Midbrain (tissue), 1 donor: ENCODE data around the gene PACSIN3.
"Not testable (repeated sequence)": the region's sequence is repeated elsewhere in the genome, so short reads cannot be mapped to it uniquely, and the experiment has no call there.

Experiments used
- DNase-seq: peaks from one replicate; lab custom pipeline; 2025; lab: John Stamatoyannopoulos, UW

Gene PACSIN3

DNA sequence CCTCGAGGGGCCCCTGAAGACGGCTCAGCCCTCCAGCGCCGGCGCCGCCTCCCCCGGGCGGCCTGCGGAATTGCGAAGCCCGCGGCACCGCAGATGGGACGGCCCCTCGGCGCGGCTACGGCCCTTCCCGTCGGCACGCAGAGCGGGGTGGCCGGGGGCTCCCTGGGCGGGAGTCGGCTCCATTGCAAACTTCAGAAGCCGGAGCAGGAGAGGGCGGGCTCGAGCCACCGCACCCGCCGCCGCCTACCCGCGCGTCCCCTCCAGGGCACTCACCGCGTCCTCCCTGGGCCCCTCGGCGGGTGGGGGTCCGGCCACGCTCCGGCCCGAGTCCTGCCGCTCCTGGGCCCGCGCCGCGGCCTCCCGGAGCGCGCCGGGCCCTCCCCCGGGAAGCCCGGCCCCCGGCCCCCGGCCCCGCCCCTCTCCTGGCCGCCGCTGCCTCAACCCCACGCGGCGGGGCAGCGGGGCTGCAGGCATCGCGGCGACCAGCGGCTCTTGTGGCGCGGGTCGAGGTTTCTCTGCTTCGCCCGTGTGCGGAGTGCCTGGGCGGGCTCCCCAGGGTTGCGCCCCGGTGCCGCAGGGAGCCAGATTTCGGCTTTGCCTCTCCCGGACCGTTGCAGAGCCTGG is at the start of gene PACSIN3:
Gene PACSIN3, minus strand, starts transcription at position 359 of the 624 bp plus-strand sequence. CDS start 3,707 bp downstream, outside the sequence.
- DNase-seq = no peak

DNA sequence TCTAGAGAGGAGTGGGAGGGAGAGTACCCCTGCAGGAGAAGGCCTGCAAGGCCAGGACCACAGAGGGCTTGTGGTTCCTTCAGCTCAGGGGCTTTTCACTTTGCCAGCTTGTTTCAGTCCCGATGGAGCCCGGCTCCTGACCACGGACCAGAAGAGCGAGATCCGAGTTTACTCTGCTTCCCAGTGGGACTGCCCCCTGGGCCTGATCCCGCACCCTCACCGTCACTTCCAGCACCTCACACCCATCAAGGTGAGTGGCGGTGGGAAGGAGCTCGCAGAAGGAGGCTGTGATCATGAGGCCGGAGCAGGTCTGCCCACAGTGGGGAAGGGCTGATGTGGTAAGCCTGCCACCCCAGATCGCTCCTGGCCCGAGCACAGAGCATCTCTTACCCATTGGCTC is 48.9 kb upstream of the PACSIN3 start:
- DNase-seq = no peak

DNA sequence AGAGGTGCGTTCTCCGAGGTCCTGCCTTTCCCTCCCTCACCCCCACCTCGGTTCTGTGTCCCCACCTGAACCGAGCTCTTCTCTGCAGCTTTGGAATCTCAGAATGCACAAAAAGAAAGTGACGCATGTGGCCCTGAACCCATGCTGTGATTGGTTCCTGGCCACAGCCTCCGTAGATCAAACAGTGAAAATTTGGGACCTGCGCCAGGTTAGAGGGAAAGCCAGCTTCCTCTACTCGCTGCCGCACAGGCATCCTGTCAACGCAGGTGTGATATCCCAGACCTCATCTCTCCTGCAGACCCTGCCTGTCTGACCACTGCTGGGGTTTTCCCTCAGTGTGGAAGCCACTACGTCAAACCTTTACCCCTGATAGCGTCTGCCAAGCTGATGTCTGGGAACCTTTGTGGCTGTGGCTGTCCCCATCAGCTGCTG is 48.5 kb upstream of the PACSIN3 start:
- DNase-seq = no peak

DNA sequence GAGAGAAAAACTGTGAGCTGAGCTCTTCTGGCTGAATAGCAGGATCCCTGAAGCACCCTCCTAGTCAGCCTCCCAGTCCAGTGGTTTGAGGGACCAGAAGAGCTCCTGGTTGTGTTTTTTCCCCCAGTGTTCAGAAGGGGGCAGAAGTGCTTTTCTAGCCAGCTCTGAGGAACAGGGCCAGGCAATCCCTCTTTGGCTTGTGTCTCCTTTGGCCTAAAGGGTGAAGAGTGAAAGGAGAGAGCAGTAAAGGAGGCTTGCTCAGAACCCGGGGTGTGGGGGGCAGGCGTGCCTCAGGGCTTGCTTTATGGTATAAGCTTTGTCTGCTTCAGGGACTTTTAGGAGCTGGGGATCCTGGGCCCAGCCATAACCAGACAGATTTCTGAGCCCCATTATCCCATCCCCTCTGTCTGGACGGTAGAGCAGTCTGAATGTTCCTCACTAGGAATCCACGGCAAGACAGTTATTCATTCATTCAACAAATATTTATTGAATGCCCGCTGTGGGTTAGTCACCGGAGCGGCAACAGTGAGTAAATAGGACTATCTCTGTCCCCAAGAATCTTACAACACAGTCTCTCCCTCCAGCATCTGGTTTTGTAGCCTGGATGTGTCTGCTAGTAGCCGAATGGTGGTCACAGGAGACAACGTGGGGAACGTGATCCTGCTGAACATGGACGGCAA is 47.9 kb upstream of the PACSIN3 start:
- peak; percentile 19 for DNase-seq

DNA sequence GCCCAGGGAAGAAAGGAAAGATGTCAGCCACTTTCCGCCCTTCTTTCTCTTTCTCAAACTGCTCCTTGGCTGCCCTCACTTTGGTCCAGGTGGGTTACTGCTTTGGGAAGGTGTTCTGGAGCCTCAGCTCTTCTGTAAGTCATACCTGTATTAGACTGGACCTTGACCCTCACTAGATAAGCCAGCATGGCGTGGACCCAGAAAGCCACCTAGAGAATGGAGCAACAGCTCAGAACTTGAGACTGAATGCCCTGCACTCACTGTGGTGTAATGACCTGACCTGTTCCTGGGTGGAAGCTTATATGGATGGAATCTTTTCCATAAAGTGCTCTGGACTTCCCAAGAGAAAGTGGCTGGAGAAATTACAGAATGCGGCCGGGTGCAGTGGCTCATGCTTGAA is 46.8 kb upstream of the PACSIN3 start:
- DNase-seq = no peak

DNA sequence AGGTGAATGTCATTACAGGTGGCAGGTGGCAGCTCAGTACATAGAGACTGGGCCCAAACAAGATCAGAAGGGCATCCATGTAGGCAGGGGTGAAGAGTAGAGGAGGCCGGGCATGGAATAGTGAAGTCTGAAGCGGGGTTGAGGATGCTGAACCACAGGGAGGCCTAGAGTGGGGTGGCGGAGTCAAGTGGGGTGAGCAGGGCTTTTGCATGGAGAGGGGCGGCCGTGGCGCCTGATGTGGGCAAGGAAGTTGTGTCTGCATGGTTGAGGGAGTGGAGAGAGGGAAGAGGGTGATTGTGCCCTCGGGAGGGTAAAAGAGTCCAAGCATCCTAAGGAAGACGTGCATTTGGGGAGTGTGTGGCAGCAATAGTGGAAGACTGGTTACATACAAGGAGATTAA is 42.9 kb upstream of the PACSIN3 start:
- no peak for DNase-seq

DNA sequence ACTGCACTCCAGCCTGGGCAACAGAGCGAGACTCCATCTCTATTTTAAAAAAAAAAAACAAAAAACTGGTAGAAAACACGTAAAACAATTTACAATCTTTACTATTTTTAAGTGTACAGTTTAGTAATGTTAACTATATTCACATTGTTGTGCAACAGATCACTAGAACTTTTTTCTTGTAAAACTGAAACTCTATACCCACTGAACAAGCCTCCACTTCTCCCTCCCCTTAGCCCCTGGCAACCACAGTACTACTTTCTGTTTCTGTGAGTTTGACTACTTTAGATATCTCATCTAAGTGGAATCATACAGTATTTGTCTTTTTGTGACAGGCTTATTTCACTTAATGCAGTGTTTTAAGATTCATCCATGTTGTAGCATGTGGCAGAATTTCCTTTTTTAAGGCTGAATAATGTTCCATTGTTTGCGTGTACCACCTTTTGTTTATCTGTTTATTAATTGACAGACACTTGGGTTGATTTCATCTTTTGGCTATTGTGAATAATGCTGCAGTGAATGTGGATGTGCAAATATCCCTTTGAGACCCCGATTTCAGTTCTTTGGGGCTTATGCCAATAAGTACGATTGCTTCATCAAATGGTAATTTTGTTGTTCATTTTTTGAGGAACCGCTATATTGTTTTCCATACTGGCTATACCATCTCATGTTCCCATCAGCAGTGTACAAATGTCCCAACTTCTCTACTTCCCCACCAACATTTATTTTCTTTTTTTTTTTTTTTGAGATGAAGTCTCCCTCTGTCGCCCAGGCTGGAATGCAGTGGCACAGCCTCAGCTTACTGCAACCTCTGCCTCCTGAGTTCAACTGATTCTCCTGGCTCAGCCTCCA is 39.5 kb upstream of the PACSIN3 start:
- DNase-seq = no peak

DNA sequence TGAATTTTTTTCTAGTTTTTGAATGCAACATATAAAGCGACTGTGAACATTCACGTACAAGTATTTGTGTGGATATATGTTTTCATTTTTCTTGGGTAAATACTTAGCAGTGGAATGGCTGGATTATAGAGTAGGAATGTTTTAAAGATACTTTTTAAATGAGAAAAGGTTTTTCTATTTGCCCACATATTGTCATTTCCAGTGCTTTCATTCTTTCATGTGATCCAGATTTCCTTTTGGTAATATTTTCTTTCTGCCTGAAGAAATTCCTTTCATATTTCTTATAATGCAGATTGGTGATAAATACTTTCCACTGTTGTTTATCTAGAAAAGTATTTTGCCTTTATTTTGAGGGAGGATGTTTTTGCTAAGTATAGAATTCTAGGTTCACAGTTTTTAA is 36.5 kb upstream of the PACSIN3 start:
- DNase-seq = no peak

DNA sequence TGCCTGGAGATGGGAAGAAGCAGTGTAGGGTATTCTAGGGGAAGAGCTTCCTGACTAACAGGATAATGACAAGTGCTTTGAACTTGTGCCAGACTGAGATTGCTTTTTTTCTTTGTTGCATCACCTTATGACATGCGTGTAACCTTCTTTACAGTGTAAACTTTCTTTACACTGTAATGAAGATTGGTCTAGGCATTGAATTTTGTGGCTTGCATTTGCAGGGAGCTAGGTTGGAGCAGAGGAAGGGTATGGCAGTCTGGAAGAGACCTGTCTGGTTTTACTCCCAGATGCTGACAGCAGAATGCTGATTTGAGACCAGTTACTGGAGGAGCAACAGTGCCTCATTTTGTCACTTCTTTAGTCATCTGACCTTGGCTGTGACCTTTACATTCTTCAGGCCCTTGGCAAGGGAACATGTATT is 34.2 kb upstream of the PACSIN3 start:
- DNase-seq = no peak

DNA sequence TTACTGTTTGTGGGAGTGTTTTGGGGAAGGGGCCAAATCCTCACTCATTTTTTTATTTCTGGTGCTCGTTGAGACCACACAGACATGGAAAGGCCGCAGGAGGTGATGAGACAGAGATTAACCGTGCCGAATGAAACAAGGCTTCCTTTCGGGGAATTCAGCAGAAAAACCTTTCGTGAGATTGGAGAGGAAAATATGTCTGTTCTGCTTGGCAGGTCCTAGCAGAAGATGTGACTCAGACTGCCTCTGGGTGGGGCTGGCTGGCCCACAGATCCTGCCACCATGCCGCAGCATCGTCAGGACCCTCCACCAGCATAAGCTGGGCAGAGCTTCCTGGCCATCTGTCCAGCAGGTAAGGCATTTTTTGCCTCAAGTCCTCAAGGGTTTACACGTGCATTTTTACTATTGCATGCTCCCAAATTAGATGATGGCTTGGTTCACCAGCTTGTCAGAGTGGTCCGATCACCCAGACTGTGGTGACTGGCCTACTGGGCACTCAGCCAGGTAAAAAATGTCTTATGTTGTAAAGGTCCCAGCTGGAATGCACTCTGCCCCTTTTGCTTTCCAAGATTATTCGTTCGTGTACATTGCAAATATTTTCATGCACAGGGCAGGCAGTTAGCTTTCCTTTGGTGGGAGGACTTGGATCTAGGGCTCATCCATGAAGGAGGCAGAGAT is 30.0 kb upstream of the PACSIN3 start:
- DNase-seq = no peak

DNA sequence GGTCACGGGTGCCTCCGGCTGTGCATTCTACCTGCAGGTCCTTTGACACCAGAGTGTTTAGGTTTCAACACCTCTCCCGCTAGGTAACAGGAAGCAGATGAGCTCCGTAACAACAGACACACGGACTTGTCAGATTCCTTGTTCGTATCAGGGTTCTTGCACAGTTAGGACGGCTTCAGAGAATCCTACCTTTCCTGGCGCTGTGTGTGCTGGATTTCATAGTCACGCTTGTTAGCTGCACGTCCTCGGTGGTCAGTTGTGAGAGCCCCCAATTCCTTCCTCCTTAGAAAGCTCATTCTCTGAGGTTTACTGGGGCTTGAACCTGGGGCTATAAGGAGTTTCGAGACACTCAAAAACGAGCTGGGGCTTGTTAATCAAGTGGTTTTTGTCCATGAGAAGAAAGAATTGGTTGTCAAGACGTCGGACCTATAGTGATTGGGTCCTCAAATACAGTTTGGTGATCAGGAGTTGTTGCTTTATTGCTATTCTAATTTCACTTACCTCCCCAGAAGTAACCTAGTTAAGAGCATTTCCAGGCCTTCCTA is 29.2 kb upstream of the PACSIN3 start:
- DNase-seq = peak; percentile 47

DNA sequence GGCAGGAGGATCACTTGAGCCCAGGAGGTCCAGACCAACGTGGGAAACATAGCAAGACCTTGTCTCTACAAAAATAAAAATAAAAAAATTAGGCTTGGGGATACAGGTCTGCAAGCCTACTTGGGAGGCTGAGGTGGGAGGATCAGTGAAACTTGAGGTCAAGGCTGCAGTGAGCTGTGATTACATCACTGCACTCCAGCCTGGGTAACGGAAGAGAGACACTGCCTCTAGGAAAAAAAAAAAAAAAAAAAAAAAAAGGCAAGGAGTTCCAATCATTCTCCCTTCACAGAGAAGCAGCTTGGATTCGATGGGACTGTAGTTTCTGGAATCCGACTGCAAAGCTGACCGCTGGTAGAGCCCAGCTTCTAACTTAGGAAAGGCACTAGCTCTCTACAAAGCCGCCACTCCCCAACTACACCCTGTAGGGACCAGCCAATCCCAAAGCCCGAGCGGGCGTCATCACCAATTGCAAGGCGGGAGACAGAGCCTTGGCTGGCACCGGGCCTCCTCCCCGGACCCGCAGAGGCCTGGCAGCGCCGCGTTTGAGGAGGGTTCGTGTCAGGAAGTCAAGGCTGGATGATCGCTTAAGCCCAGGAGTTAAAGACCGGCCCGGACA is 27.8 kb upstream of the PACSIN3 start:
- peak; percentile 95 for DNase-seq

DNA sequence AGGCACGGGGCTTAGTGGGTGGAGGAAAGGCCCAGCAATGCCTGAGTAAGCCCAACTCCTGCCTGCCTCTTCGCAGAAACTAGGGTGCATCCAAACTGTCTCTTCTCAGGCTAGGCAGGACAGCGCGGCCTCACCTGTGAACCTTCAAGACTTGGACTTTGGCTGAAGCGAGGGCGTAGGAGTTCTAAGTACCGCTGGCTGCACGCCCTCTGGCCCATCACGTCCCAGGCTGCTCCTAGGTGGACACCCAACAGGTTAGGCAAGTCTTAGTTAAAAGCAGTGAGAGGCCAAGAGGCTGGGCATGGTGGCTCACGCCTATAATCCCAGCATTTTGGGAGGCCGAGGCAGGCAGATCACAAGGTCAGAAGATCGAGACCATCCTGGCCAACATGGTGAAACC is 26.7 kb upstream of the PACSIN3 start:
- no peak for DNase-seq

DNA sequence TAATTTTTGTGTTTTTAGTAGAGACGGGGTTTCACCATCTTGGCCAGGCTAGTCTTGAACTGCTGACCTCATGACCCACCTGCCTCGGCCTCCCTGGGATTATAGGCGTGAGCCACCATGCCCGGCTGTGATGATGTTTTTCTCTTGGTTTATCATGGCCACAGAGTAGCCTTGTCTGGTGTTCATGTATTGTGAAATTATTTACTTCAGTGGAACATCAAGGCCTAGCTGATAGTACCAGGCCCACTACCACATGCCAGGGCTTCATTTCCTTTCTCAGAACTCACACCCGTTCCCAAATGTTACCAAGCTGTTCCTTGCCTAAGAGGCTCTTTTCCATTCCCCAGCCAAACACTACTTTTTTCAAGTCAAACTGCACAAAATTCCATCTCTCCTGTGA is 22.4 kb upstream of the PACSIN3 start:
- DNase-seq = no peak

DNA sequence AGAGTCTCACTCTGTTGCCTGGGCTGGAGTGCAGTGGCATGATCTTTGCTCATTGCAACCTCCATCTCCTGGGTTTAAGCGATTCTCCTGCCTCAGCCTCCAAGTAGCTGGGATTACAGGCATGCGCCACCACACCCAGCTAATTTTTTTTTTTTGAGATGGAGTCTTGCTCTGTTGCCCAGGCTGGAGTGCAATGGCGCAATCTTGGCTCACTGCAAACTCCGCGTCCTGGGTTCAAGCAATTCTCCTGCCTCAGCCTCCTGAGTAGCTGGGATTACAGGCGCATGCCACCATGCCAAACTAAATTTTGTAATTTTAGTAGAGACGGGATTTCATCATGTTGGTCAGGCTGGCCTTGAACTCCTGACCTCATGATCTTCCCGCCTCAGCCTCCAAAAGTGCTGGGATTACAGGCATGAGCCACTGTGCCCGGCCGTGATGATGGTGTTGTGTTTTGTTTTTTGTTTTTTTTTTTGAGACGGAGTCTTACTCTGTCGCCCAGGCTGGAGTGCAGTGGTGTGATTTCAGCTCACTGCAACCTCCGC is 21.8 kb upstream of the PACSIN3 start:
- not testable (repeated sequence) for DNase-seq

DNA sequence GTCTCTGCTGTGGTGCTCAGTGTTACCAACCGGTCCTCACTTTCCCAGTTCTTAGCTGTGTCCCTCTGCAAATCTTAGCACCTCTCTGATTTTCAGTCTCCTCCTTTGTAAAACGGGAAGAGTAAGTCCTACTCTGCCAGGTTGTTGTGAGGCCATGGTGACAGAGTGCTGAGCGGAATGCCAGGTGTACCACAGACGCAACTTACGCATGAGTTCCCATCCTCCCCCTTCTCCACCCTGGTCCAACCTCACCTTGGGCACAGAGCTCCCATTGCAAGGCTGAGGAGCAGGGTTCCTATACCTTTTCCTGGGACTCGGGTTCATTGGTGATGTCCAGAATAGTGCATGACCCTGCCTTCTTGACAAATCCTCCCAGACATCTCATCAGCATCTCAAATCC is 21.2 kb upstream of the PACSIN3 start:
- no peak for DNase-seq

DNA sequence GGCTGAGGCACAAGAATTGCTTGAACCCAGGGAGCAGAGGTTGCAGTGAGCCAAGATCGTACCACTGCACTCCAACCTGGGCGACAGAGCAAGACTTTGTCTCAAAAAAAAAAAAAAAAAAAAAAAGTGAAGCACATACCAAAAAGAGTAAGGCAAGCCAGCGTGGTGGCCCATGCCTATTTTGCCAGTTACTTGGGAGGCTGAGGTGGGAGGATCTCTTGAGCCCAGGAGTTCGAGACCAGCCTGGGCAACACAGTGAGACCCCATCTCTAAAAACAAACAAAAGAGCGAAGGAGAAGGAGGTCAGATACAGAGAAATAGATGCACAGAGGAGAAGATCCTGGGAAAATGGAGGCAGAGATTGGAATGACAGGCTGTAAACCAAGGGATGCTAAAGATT is 20.3 kb upstream of the PACSIN3 start:
- not testable (repeated sequence) for DNase-seq

DNA sequence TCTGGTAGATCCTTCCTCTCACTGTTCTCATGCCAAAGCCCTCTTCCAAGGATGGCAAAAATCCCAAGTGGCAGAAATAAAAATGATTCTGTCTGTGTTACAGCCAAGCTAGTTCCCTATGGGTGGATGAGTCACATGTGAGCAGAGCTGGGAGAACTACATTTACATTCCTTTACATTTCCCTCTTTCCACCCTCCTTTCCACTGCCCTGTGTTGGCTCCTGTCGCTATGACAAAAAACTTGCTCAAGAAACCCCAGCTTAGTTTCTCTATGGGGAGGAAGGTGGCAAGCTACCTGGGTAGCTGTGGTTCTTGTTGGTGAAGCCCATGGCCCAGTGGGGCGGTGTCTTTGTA is 18.4 kb upstream of the PACSIN3 start:
- no peak for DNase-seq

DNA sequence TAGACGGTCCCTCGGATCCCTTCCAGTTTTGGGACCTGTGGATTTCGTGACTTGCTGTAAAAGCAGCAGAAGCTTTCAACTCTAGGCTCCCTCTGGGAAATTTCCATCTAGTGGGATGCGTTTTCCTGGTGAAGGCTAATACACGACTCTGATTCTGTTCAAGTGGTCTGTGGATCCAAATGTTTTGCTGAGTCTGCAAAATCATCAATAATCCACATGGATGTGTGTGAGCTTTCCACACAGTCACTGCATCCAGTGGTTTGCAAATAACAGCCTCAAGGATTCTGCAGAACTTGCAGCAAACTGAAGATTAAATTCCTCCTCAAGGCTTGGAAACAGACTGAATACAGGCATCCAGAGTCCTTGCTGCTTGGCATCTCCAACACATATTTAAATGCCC is 16.3 kb upstream of the PACSIN3 start:
- DNase-seq = no peak

DNA sequence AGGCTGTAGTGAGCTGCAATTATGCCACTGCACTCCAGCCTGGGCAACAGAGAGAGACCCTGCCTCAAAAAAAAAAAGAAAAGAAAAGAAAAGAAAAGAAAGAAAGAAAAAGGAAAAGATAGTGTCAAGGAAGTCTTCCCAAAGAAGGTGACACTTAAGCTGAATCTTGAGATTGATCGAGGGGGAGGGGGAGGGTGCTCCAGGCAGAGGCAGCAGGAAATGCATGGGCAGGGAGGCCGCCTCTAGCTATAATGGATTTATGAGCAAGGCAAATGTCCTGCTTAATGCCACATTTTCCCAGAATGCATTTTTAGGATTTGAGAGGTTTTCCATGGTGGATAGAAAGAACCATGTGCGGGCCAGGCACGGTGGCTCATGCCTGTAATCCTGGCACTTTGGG is 14.8 kb upstream of the PACSIN3 start:
- no peak for DNase-seq

DNA sequence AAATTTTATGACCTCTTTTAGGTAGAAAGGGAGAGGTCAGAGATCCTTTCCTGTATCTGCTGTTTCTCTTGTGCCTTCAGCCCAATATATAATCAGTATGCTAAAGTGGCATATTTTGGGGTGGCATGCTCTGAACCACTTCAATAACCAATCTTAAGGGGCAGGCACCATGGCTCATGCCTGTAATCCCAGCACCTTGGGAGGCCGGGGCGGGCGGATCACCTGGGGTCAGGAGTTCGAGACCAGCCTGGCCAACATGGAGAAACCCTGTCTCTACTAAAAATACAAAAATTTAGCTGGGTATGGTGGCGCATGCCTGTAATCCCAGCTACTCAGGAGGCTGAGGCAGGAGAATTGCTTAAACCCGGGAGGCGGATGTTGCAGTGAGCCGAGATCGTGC is 11.9 kb upstream of the PACSIN3 start:
- not testable (repeated sequence) for DNase-seq
